Small intestine (tissue), 7 donors: ENCODE results near the gene EHD2. TPM values are rescaled to one million over a fixed set of nuclear protein-coding genes. Genes with fewer than 3 reads are reported as not detected.

ENCODE experiments used
- DNase-seq, 2 donors: peaks; one replicate each; pipeline versions ENCODE4 v3.0.0 to v3.0.0-alpha.2; 2013
- FAIRE-seq: peaks from 2 replicates; lab custom pipeline; 2012; peaks lifted over from hg19 to GRCh38; lab: Jason Lieb, UNC
- H3K27ac ChIP-seq, 3 donors: one replicate each; pipeline ENCODE4 v1.5.1; 2013; ENCODE audit warnings: low read length in 2 of 3, mild to moderate bottlenecking in 2 of 3, control low read depth in 1 of 3, inconsistent platforms in 1 of 3, low read depth in 1 of 3, moderate library complexity in 1 of 3
- H3K27me3 ChIP-seq, 3 donors: one replicate each; pipeline ENCODE4 v1.6.1; 2013; ENCODE audit warnings: low read length in 3 of 3, inconsistent platforms in 1 of 3; ENCODE audit not compliant: control insufficient read depth in 3 of 3, insufficient read depth in 3 of 3
- H3K36me3 ChIP-seq, 3 donors: one replicate each; pipeline ENCODE4 v1.6.1; 2013; ENCODE audit warnings: low read length in 3 of 3, inconsistent platforms in 1 of 3, low read depth in 1 of 3, mild to moderate bottlenecking in 1 of 3, moderate library complexity in 1 of 3; ENCODE audit not compliant: control insufficient read depth in 3 of 3, insufficient read depth in 2 of 3
- H3K4me1 ChIP-seq, 3 donors: one replicate each; pipeline ENCODE4 v1.6.1; 2013; ENCODE audit warnings: low read length in 2 of 3, inconsistent platforms in 1 of 3, low read depth in 1 of 3, mild to moderate bottlenecking in 1 of 3, moderate library complexity in 1 of 3; ENCODE audit not compliant: control insufficient read depth in 3 of 3, insufficient read depth in 2 of 3
- H3K4me3 ChIP-seq, 3 donors: one replicate each; pipeline ENCODE4 v1.5.1; 2013; ENCODE audit warnings: low read length in 3 of 3, control low read depth in 1 of 3, inconsistent platforms in 1 of 3, low read depth in 1 of 3, mild to moderate bottlenecking in 1 of 3, moderate library complexity in 1 of 3
- H3K9me3 ChIP-seq, 2 donors: one replicate each; pipeline ENCODE4 v1.6.1; 2013; ENCODE audit warnings: low read depth in 1 of 2, low read length in 1 of 2; ENCODE audit not compliant: control insufficient read depth in 2 of 2, insufficient read depth in 1 of 2
- WGBS, 3 donors: extraction: QIAGEN DNeasy Blood & Tissue Kit; methylation state at CpG; one replicate each; pipeline ENCODE4 v1.1.7; 2013; 5-methylcytosine and 5-hydroxymethylcytosine counted together
- polyA plus RNA-seq, 4 donors: library from polyadenylated mRNA; stranded (reverse) in 3 of 4; unstranded in 1 of 4; fragments of 200-250 nt in 3 of 4; fragments of 120-200 nt in 1 of 4; gene quantifications; one replicate each; pipeline versions ENCODE4 v1.2.1 to v1.2.3, GENCODE V29; 2013
- donor health status: healthy with polysubstance abuse.
- donor health status: control.
- donor health status: control.
- donor health status: Bipolar disorder and iron deficiency.
- donor health status: healthy.

Gene EHD2
- polyA plus RNA-seq, 4 donors, result 0.89 to 35.1 (median 12.4) TPM

DNA sequence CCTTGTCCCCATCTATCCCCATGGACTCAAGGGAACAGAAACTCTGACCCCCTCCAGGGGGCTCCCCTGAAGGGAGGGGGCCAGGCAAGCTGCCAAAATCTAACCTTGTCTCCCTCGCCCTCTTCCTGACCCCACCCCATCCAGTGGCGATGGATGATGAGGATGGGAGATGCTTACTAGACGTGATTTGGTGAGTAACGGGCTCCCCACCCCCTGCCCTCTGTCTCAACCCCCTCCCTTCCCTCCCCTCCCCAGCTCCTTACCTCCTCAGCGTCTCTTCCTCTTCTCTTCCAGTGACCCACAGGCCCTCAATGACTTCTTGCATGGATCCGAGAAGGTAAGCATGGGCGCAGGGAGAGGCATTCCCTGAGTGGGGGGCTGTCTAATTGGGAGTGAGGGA lies 39.8 kb upstream of the EHD2 start:
- WGBS, 3 donors, result 90 to 94% (median 93%) methylated on average over 7 of the region's 7 CpGs
- FAIRE-seq, result no peak

DNA sequence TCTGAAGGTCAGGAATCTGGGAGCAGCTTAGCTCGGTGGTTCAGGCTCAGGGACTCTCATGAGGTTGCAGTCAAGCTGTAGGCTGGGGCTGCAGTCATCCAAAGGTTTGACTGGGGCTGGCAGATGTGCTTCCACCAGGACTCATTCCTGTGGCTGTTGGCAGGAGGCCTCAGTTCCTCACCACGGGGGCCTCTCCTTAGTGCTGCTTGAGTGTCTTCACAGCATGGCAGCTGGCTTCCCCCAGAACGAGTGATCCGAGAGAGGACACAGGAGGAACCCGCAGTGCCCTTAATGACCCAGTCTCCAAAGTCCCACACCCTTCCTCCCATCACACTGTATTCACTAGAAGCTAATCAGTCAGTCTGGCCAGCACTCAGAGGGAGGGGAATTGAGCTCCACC lies 38.7 kb upstream of the EHD2 start:
- no peaks in the 10 kb centered on the region for H3K9me3 ChIP-seq
- 82 to 91% (median 89%) methylated on average over 5 of the region's 5 CpGs for WGBS, 3 donors
- FAIRE-seq (no peak), DNase-seq (no peak)
- no peak overlapping the region for H3K4me3 ChIP-seq
- H3K36me3 ChIP-seq, result peaks cover 11 to 70% (median 11%) of the 10 kb centered on the region in 3 donors
- no peaks in the 10 kb centered on the region for H3K4me1 ChIP-seq
- no peaks in the 10 kb centered on the region for H3K27me3 ChIP-seq
- no peak overlapping the region for H3K27ac ChIP-seq

More for the DNA sequence above, 39.8 kb upstream of the EHD2 start:
- Histone ChIP-seq H3K9me3 (no peaks in the 10 kb centered on the region), H3K27me3 (no peaks in the 10 kb centered on the region), H3K36me3 (peaks cover 7 to 64% (median 11%) of the 10 kb centered on the region in 3 donors), H3K27ac (no peak overlapping the region), H3K4me1 (no peaks in the 10 kb centered on the region), H3K4me3 (no peak overlapping the region)
- DNase-seq, result no peak

DNA sequence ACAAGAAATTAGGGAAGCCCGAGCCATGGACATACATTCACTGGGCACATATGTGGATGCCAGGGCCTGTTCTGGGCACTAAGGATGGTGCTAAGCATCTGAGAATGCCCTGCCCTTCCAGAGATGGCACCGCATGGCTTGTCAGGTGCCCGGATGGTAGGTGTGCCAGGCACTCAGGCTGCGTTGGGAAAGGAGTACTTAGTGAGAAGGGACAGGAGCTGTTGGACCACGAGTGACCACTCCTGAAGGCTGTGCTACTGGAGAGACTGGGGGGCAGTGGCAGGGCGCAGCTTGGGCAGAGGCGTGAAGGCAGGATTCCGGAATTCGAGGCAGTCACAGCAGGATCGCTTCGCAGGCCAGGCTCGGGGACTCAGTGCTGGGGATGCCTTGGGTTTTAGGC lies 38.0 kb upstream of the EHD2 start:
- H3K36me3 ChIP-seq, result peaks cover 9 to 65% (median 11%) of the 10 kb centered on the region in 3 donors
- H3K4me3 ChIP-seq, result no peak overlapping the region
- no peaks in the 10 kb centered on the region for H3K27me3 ChIP-seq
- no peaks in the 10 kb centered on the region for H3K9me3 ChIP-seq
- DNase-seq (no peak), FAIRE-seq (no peak)
- H3K27ac ChIP-seq, result no peak overlapping the region
- 94 to 98% (median 96%) methylated on average over 12 of the region's 12 CpGs for WGBS, 3 donors
- no peaks in the 10 kb centered on the region for H3K4me1 ChIP-seq

DNA sequence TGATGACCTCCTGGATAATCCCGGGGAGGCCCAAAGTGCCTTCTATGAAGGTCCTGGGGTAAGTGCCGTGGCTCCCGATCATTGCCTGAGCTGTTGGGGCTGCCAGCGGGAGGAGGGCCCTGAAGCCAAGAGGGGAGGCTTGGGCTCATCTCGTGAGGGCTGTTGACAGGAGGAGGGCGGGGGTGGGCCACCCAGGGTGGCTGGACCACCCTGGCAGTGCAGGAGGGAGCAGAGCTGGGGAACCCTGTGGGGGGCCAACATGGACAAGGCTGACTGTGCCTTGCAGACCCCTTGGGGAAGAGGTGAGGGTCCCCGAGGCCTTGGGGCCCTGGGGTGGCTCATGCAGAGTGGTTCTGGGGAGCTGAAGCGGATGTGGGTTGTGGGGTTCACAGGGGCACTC lies 37.4 kb upstream of the EHD2 start:
- DNase-seq (no peak), FAIRE-seq (no peak)
- WGBS, 3 donors, result 85 to 93% (median 86%) methylated on average over 8 of the region's 8 CpGs
- Histone ChIP-seq H3K36me3 (peaks cover 12 to 62% (median 14%) of the 10 kb centered on the region in 3 donors), H3K9me3 (no peaks in the 10 kb centered on the region), H3K27ac (no peak overlapping the region), H3K4me3 (no peak overlapping the region), H3K4me1 (no peaks in the 10 kb centered on the region), H3K27me3 (no peaks in the 10 kb centered on the region)

DNA sequence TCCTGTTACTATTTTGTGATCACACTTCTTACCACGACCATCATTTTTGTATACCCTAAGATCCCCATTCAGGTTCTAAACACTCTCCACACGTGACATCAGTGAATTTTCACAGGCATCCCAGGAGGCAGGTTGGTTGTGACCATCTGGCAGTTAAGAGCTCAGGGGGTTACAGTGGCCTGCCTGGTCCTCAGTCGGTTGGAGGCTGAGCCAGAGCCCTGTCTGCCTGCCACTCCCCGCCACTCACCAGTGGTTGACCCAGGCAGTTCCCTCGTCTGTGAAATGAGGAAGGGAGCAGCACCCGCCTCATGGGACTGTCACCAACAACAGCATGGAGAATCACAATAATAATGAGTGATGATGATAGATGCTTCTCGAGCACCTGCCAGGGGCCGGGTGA lies 36.4 kb upstream of the EHD2 start:
- DNase-seq (no peak), FAIRE-seq (no peak)
- no peaks in the 10 kb centered on the region for H3K9me3 ChIP-seq
- no peaks in the 10 kb centered on the region for H3K27me3 ChIP-seq
- 86 to 89% (median 87%) methylated on average over 8 of the region's 8 CpGs for WGBS, 3 donors
- no peak overlapping the region for H3K27ac ChIP-seq
- no peak overlapping the region for H3K4me3 ChIP-seq
- H3K4me1 ChIP-seq, result no peaks in the 10 kb centered on the region
- peaks cover 13 to 66% (median 15%) of the 10 kb centered on the region in 3 donors for H3K36me3 ChIP-seq

DNA sequence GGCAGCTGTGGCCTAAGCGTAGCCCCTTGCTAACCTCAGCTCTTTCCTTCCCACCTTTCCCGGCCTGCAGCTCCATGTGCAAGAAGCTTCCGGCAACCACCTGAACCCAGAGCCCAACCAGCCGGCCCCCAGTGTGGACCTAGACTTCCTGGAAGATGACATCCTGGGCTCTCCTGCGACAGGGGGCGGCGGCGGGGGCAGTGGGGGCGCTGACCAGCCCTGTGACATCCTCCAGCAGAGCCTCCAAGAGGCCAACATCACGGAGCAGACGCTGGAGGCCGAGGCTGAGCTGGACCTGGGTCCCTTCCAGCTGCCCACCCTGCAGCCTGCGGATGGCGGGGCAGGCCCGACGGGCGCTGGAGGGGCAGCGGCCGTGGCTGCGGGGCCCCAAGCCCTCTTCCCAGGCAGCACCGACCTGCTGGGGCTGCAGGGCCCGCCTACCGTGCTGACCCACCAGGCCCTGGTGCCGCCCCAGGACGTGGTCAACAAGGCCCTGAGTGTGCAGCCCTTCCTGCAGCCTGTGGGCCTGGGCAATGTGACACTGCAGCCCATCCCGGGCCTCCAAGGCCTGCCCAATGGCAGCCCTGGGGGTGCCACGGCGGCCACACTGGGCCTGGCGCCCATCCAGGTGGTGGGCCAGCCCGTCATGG lies 33.8 kb upstream of the EHD2 start:
- Histone ChIP-seq H3K36me3 (peaks cover 6 to 56% (median 18%) of the 10 kb centered on the region in 3 donors), H3K27me3 (no peaks in the 10 kb centered on the region), H3K27ac (no peak overlapping the region), H3K9me3 (no peaks in the 10 kb centered on the region), H3K4me1 (no peaks in the 10 kb centered on the region), H3K4me3 (no peak overlapping the region)
- DNase-seq, result no peak
- 90 to 92% (median 90%) methylated on average over 15 to 30 of the region's 30 CpGs for WGBS, 3 donors
- no peak for FAIRE-seq

DNA sequence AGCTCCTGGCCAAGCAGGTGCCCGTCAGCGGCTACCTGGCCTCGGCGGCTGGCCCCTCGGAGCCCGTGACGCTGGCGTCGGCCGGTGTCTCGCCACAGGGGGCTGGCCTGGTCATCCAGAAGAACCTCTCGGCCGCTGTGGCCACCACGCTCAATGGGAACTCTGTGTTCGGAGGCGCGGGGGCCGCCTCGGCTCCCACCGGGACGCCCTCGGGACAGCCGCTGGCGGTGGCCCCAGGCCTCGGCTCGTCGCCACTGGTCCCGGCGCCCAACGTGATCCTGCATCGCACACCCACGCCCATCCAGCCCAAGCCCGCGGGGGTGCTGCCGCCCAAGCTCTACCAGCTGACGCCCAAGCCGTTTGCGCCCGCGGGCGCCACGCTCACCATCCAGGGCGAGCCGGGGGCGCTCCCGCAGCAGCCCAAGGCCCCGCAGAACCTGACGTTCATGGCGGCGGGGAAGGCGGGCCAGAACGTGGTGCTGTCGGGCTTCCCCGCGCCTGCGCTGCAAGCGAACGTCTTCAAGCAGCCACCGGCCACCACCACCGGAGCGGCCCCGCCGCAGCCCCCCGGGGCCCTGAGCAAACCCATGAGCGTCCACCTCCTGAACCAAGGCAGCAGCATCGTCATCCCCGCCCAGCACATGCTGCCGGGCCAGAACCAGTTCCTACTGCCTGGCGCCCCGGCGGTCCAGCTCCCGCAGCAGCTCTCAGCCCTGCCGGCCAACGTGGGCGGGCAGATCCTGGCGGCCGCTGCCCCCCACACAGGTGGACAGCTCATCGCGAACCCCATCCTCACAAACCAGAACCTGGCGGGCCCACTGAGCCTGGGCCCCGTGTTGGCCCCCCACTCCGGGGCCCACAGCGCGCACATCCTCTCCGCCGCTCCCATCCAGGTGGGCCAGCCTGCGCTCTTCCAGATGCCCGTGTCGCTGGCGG lies 33.0 kb upstream of the EHD2 start:
- Histone ChIP-seq H3K27me3 (no peaks in the 10 kb centered on the region), H3K4me1 (no peaks in the 10 kb centered on the region), H3K9me3 (no peaks in the 10 kb centered on the region), H3K27ac (no peak overlapping the region), H3K36me3 (peaks cover 6 to 56% (median 14%) of the 10 kb centered on the region in 3 donors), H3K4me3 (no peak overlapping the region)
- whole genome bisulfite sequencing, 3 donors, result 97 to 98% (median 97%) methylated on average over 69 to 90 of the region's 90 CpGs
- FAIRE-seq (no peak), DNase-seq (no peak)

DNA sequence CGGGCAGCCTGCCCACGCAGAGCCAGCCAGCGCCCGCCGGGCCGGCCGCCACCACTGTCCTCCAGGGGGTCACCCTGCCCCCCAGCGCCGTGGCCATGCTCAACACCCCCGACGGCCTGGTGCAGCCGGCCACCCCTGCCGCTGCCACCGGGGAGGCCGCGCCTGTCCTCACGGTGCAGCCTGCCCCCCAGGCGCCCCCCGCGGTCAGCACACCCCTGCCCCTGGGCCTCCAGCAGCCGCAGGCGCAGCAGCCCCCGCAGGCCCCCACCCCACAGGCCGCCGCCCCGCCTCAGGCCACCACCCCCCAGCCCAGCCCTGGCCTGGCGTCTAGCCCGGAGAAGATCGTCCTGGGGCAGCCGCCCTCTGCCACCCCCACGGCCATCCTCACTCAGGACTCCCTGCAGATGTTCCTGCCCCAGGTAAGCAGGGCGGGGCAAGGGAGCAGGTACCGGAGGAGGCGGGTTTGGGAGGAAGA lies 32.3 kb upstream of the EHD2 start:
- H3K4me1 ChIP-seq, result no peaks in the 10 kb centered on the region
- DNase-seq, result no peak
- WGBS, 3 donors, result 85 to 90% (median 85%) methylated on average over 26 to 34 of the region's 34 CpGs
- no peaks in the 10 kb centered on the region for H3K9me3 ChIP-seq
- H3K4me3 ChIP-seq, result no peak overlapping the region
- H3K27me3 ChIP-seq, result no peaks in the 10 kb centered on the region
- H3K36me3 ChIP-seq, result peaks cover 6 to 53% (median 13%) of the 10 kb centered on the region in 3 donors
- no peak overlapping the region for H3K27ac ChIP-seq
- no peak for FAIRE-seq
